Measurements from ENCODE around the gene C19orf47. TPM values are rescaled to one million over a fixed set of nuclear protein-coding genes. Genes with fewer than 3 reads are reported as not detected.
A peak's percentile ranks its signal among the peaks of the same experiment; 100 is the strongest.

Gene C19orf47
- polyA plus RNA-seq, 4 donors, result 5.1 to 13.2 (median 7.4) TPM

GRCh38 chr19:40348961-40349507, 837 bp upstream of the C19orf47 start:
- Histone ChIP-seq H3K4me1 (ENCODE audit: control insufficient read depth in 3 of 3, insufficient read depth in 2 of 3, low read depth in 1 of 3, low read length in 2 of 3) (peaks cover 0 to 3% (median 0%) of the 10 kb centered on the region in 3 donors), H3K27ac (ENCODE audit: low read depth in 1 of 3, low read length in 2 of 3) (peak overlapping the region in 2 of 3 donors; percentile 13 to 44), H3K27me3 (ENCODE audit: control insufficient read depth in 3 of 3, insufficient read depth in 3 of 3, low read length in 3 of 3) (no peaks in the 10 kb centered on the region), H3K9me3 (ENCODE audit: control insufficient read depth in 2 of 2, insufficient read depth in 1 of 2, low read depth in 1 of 2, low read length in 1 of 2) (no peaks in the 10 kb centered on the region), H3K36me3 (ENCODE audit: control insufficient read depth in 3 of 3, insufficient read depth in 2 of 3, low read depth in 1 of 3, low read length in 3 of 3) (no peaks in the 10 kb centered on the region), H3K4me3 (ENCODE audit: low read depth in 1 of 3, low read length in 3 of 3) (peak overlapping the region; percentile 10 to 83 (median 69))
- DNase-seq, result peak; percentile 37 to 53
- 14 to 15% (median 15%) methylated on average over 17 of the region's 17 CpGs for WGBS, 3 donors
- no peak for FAIRE-seq

- WGBS, 3 donors, result 75 to 81% (median 81%) methylated on average over 7 of the region's 7 CpGs
- no peak for DNase-seq
- FAIRE-seq, result no peak
- Histone ChIP-seq H3K4me1 (ENCODE audit: control insufficient read depth in 3 of 3, insufficient read depth in 2 of 3, low read depth in 1 of 3, low read length in 2 of 3) (peaks cover 0 to 2% (median 0%) of the 10 kb centered on the region in 3 donors), H3K27ac (ENCODE audit: low read depth in 1 of 3, low read length in 2 of 3) (no peak overlapping the region), H3K36me3 (ENCODE audit: control insufficient read depth in 3 of 3, insufficient read depth in 2 of 3, low read depth in 1 of 3, low read length in 3 of 3) (peaks cover 0 to 8% (median 0%) of the 10 kb centered on the region in 3 donors), H3K9me3 (ENCODE audit: control insufficient read depth in 2 of 2, insufficient read depth in 1 of 2, low read depth in 1 of 2, low read length in 1 of 2) (no peaks in the 10 kb centered on the region), H3K27me3 (ENCODE audit: control insufficient read depth in 3 of 3, insufficient read depth in 3 of 3, low read length in 3 of 3) (no peaks in the 10 kb centered on the region), H3K4me3 (ENCODE audit: low read depth in 1 of 3, low read length in 3 of 3) (no peak overlapping the region)
These were observed 3.8 kb downstream of the C19orf47 start for GRCh38 chr19:40344422-40344821.

GRCh38 chr19:40342644-40343311, 5.4 kb downstream of the C19orf47 start:
- DNase-seq (no peak), FAIRE-seq (no peak)
- H3K27ac ChIP-seq (ENCODE audit: low read depth in 1 of 3, low read length in 2 of 3), result no peak overlapping the region
- no peaks in the 10 kb centered on the region for H3K27me3 ChIP-seq (ENCODE audit: control insufficient read depth in 3 of 3, insufficient read depth in 3 of 3, low read length in 3 of 3)
- peaks cover 0 to 8% (median 0%) of the 10 kb centered on the region in 3 donors for H3K36me3 ChIP-seq (ENCODE audit: control insufficient read depth in 3 of 3, insufficient read depth in 2 of 3, low read depth in 1 of 3, low read length in 3 of 3)
- no peaks in the 10 kb centered on the region for H3K4me1 ChIP-seq (ENCODE audit: control insufficient read depth in 3 of 3, insufficient read depth in 2 of 3, low read depth in 1 of 3, low read length in 2 of 3)
- 86 to 93% (median 88%) methylated on average over 11 of the region's 11 CpGs for WGBS, 3 donors
- no peak overlapping the region for H3K4me3 ChIP-seq (ENCODE audit: low read depth in 1 of 3, low read length in 3 of 3)
- H3K9me3 ChIP-seq (ENCODE audit: control insufficient read depth in 2 of 2, insufficient read depth in 1 of 2, low read depth in 1 of 2, low read length in 1 of 2), result no peaks in the 10 kb centered on the region

GRCh38 chr19:40341601-40342482, 6.4 kb downstream of the C19orf47 start:
- Histone ChIP-seq H3K27ac (ENCODE audit: low read depth in 1 of 3, low read length in 2 of 3) (peak overlapping the region in 1 of 3 donors; percentile 33), H3K9me3 (ENCODE audit: control insufficient read depth in 2 of 2, insufficient read depth in 1 of 2, low read depth in 1 of 2, low read length in 1 of 2) (no peaks in the 10 kb centered on the region), H3K36me3 (ENCODE audit: control insufficient read depth in 3 of 3, insufficient read depth in 2 of 3, low read depth in 1 of 3, low read length in 3 of 3) (peaks cover 0 to 8% (median 0%) of the 10 kb centered on the region in 3 donors), H3K27me3 (ENCODE audit: control insufficient read depth in 3 of 3, insufficient read depth in 3 of 3, low read length in 3 of 3) (no peaks in the 10 kb centered on the region), H3K4me1 (ENCODE audit: control insufficient read depth in 3 of 3, insufficient read depth in 2 of 3, low read depth in 1 of 3, low read length in 2 of 3) (no peaks in the 10 kb centered on the region), H3K4me3 (ENCODE audit: low read depth in 1 of 3, low read length in 3 of 3) (no peak overlapping the region)
- 79 to 86% (median 79%) methylated on average over 9 of the region's 9 CpGs for WGBS, 3 donors
- no peak for FAIRE-seq
- no peak for DNase-seq

GRCh38 chr19:40339018-40339728, 9.0 kb downstream of the C19orf47 start:
- no peaks in the 10 kb centered on the region for H3K27me3 ChIP-seq (ENCODE audit: control insufficient read depth in 3 of 3, insufficient read depth in 3 of 3, low read length in 3 of 3)
- H3K9me3 ChIP-seq (ENCODE audit: control insufficient read depth in 2 of 2, insufficient read depth in 1 of 2, low read depth in 1 of 2, low read length in 1 of 2), result no peaks in the 10 kb centered on the region
- H3K4me3 ChIP-seq (ENCODE audit: low read depth in 1 of 3, low read length in 3 of 3), result no peak overlapping the region
- no peaks in the 10 kb centered on the region for H3K4me1 ChIP-seq (ENCODE audit: control insufficient read depth in 3 of 3, insufficient read depth in 2 of 3, low read depth in 1 of 3, low read length in 2 of 3)
- FAIRE-seq (no peak), DNase-seq (no peak)
- H3K27ac ChIP-seq (ENCODE audit: low read depth in 1 of 3, low read length in 2 of 3), result no peak overlapping the region
- H3K36me3 ChIP-seq (ENCODE audit: control insufficient read depth in 3 of 3, insufficient read depth in 2 of 3, low read depth in 1 of 3, low read length in 3 of 3), result peaks cover 3 to 28% (median 4%) of the 10 kb centered on the region in 3 donors
- 94 to 98% (median 97%) methylated on average over 4 of the region's 4 CpGs for WGBS, 3 donors

- Histone ChIP-seq H3K27me3 (ENCODE audit: control insufficient read depth in 3 of 3, insufficient read depth in 3 of 3, low read length in 3 of 3) (no peaks in the 10 kb centered on the region), H3K36me3 (ENCODE audit: control insufficient read depth in 3 of 3, insufficient read depth in 2 of 3, low read depth in 1 of 3, low read length in 3 of 3) (peaks cover 4 to 31% (median 8%) of the 10 kb centered on the region in 3 donors), H3K4me3 (ENCODE audit: low read depth in 1 of 3, low read length in 3 of 3) (no peak overlapping the region), H3K9me3 (ENCODE audit: control insufficient read depth in 2 of 2, insufficient read depth in 1 of 2, low read depth in 1 of 2, low read length in 1 of 2) (no peaks in the 10 kb centered on the region), H3K4me1 (ENCODE audit: control insufficient read depth in 3 of 3, insufficient read depth in 2 of 3, low read depth in 1 of 3, low read length in 2 of 3) (no peaks in the 10 kb centered on the region), H3K27ac (ENCODE audit: low read depth in 1 of 3, low read length in 2 of 3) (no peak overlapping the region)
- FAIRE-seq, result no peak
- no peak for DNase-seq
- 96 to 97% (median 97%) methylated on average over 5 of the region's 5 CpGs for WGBS, 3 donors
These were observed 10.6 kb downstream of the C19orf47 start for GRCh38 chr19:40337594-40337993.

GRCh38 chr19:40337107-40337506, 11.1 kb downstream of the C19orf47 start:
- H3K9me3 ChIP-seq (ENCODE audit: control insufficient read depth in 2 of 2, insufficient read depth in 1 of 2, low read depth in 1 of 2, low read length in 1 of 2), result no peaks in the 10 kb centered on the region
- no peaks in the 10 kb centered on the region for H3K4me1 ChIP-seq (ENCODE audit: control insufficient read depth in 3 of 3, insufficient read depth in 2 of 3, low read depth in 1 of 3, low read length in 2 of 3)
- H3K27me3 ChIP-seq (ENCODE audit: control insufficient read depth in 3 of 3, insufficient read depth in 3 of 3, low read length in 3 of 3), result no peaks in the 10 kb centered on the region
- 90 to 94% (median 91%) methylated on average over 2 of the region's 2 CpGs for WGBS, 3 donors
- no peak overlapping the region for H3K4me3 ChIP-seq (ENCODE audit: low read depth in 1 of 3, low read length in 3 of 3)
- H3K36me3 ChIP-seq (ENCODE audit: control insufficient read depth in 3 of 3, insufficient read depth in 2 of 3, low read depth in 1 of 3, low read length in 3 of 3), result peaks cover 4 to 34% (median 8%) of the 10 kb centered on the region in 3 donors
- DNase-seq (no peak), FAIRE-seq (no peak)
- H3K27ac ChIP-seq (ENCODE audit: low read depth in 1 of 3, low read length in 2 of 3), result no peak overlapping the region

- no peak for FAIRE-seq
- no peak overlapping the region for H3K27ac ChIP-seq (ENCODE audit: low read depth in 1 of 3, low read length in 2 of 3)
- no peaks in the 10 kb centered on the region for H3K9me3 ChIP-seq (ENCODE audit: control insufficient read depth in 2 of 2, insufficient read depth in 1 of 2, low read depth in 1 of 2, low read length in 1 of 2)
- no peak overlapping the region for H3K4me3 ChIP-seq (ENCODE audit: low read depth in 1 of 3, low read length in 3 of 3)
- peaks cover 4 to 36% (median 11%) of the 10 kb centered on the region in 3 donors for H3K36me3 ChIP-seq (ENCODE audit: control insufficient read depth in 3 of 3, insufficient read depth in 2 of 3, low read depth in 1 of 3, low read length in 3 of 3)
- no peaks in the 10 kb centered on the region for H3K27me3 ChIP-seq (ENCODE audit: control insufficient read depth in 3 of 3, insufficient read depth in 3 of 3, low read length in 3 of 3)
- WGBS, 3 donors, result 90 to 100% (median 92%) methylated on average over 2 of the region's 2 CpGs
- H3K4me1 ChIP-seq (ENCODE audit: control insufficient read depth in 3 of 3, insufficient read depth in 2 of 3, low read depth in 1 of 3, low read length in 2 of 3), result no peaks in the 10 kb centered on the region
- DNase-seq, result no peak
These were observed 11.6 kb downstream of the C19orf47 start for GRCh38 chr19:40336601-40336900.

Measured in small intestine (tissue), 7 donors.